HepG2 (cell line): ENCODE data around the gene ATP8A2. TPM values are rescaled to one million over a fixed set of nuclear protein-coding genes. Genes with fewer than 3 reads are reported as not detected.

Experiments used
- ATAC-seq: fragments of 200-7000 bp; cut with Tn5 transposase; 3 replicates; pipeline ENCODE4 v1.9.1; 2020; ENCODE audit warnings: mild to moderate bottlenecking, moderate library complexity
- BruUV-seq: library from RNA; stranded (reverse); fragments of 400-500 nt; replicated peaks from 2 replicates; lab custom pipeline; 2021; lab: Mats Ljungman, UMichigan
- CTCF ChIA-PET: fragments of 300-600 bp; formaldehyde crosslinking; extraction: SDS; loops from one replicate; lab custom pipeline; 2021; ENCODE audit warnings: low total read pairs, inconsistent platforms, low intra/inter-chr PET ratio; lab: Yijun Ruan, JAX
- POLR2A ChIA-PET: fragments of 350-600 bp; sonication (Branson Sonifier 250); formaldehyde crosslinking; loops from one replicate; lab custom pipeline; 2020; ENCODE audit warnings: antibody characterized with exemption, inconsistent platforms; lab: Yijun Ruan, JAX
- DNase-seq: peaks from one replicate; pipeline ENCODE4 v3.0.0-alpha.2; 2015; ENCODE audit warnings: low spot score
- FAIRE-seq: peaks from 3 replicates; lab custom pipeline; 2011; peaks lifted over from hg19 to GRCh38; lab: Jason Lieb, UNC
- H2AFZ ChIP-seq: one replicate; pipeline ENCODE4 v1.6.1; 2011; ENCODE audit warnings: low read length, inconsistent platforms
- H3K27ac ChIP-seq: fragments of 300-600 bp; 3 replicates; pipeline ENCODE4 v1.8.0; 2011; ENCODE audit warnings: mixed run types, mild to moderate bottlenecking, mixed read lengths, low read length, inconsistent platforms; ENCODE audit not compliant: insufficient read depth; ENCODE audit errors: extremely low read length
- H3K27me3 ChIP-seq, 2 experiments: fragments of 200-600 bp in 1 of 2; 2 replicates in 1 of 2; 3 replicates in 1 of 2; pipeline versions ENCODE4 v1.6.0 to v1.8.0; 2011; ENCODE audit warnings: low read length in 2 of 2, mild to moderate bottlenecking in 2 of 2, moderate library complexity in 2 of 2, inconsistent platforms in 1 of 2; ENCODE audit not compliant: insufficient read depth in 2 of 2, control insufficient read depth in 1 of 2
- H3K36me3 ChIP-seq, 2 experiments: fragments of 200-600 bp in 1 of 2; replicated peaks in 1 of 2; 2 replicates in 1 of 2; 3 replicates in 1 of 2; pipeline versions ENCODE4 v1.5.1 to v1.8.0; 2011; ENCODE audit warnings: low read length in 2 of 2, inconsistent platforms in 1 of 2; ENCODE audit not compliant: insufficient read depth in 2 of 2, control insufficient read depth in 1 of 2
- H3K4me1 ChIP-seq: 2 replicates; pipeline ENCODE4 v1.5.1; 2012; ENCODE audit warnings: low read length, inconsistent platforms; ENCODE audit not compliant: insufficient read depth
- H3K4me2 ChIP-seq: 2 replicates; pipeline ENCODE4 v1.6.0; 2011; ENCODE audit warnings: low read depth, low read length, inconsistent platforms
- H3K4me3 ChIP-seq, 3 experiments: fragments of 200-600 bp in 1 of 3; sonication (generic), shearing (Covaris generic) in 1 of 3; replicated peaks in 1 of 3; 2 replicates each; pipeline ENCODE4 v1.5.1; 2011 to 2016; ENCODE audit warnings: low read length in 3 of 3, inconsistent platforms in 2 of 3, low read depth in 2 of 3, mild to moderate bottlenecking in 2 of 3, control low read depth in 1 of 3, mixed read lengths in 1 of 3; ENCODE audit not compliant: insufficient read depth in 1 of 3
- H3K79me2 ChIP-seq: one replicate; pipeline ENCODE4 v1.6.1; 2011; ENCODE audit warnings: low read length, inconsistent platforms; ENCODE audit not compliant: insufficient read depth
- H3K9ac ChIP-seq: 2 replicates; pipeline ENCODE4 v1.6.0; 2011; ENCODE audit warnings: mild to moderate bottlenecking, low read depth, low read length, inconsistent platforms; ENCODE audit not compliant: insufficient read depth
- H3K9me3 ChIP-seq: 2 replicates; pipeline ENCODE4 v1.5.1; 2012; ENCODE audit warnings: mild to moderate bottlenecking, low read length
- H4K20me1 ChIP-seq: 2 replicates; pipeline ENCODE4 v1.6.0; 2011; ENCODE audit warnings: inconsistent platforms, mild to moderate bottlenecking, low read length, moderate library complexity; ENCODE audit not compliant: insufficient read depth
- CREB1 ChIP-seq, 2 experiments: fragments of 450-650 bp in 1 of 2; IDR thresholded peaks; 2 replicates each; pipeline ENCODE4 v1.6.1; 2016 to 2017; ENCODE audit warnings: control low read depth in 1 of 2, mild to moderate bottlenecking in 1 of 2, missing compliant biosample characterization in 1 of 2, missing genetic modification characterization in 1 of 2
- STAG1 ChIP-seq: sonication (generic); formaldehyde crosslinking; IDR thresholded peaks from 2 replicates; pipeline ENCODE4 v1.4.0; 2020; ENCODE audit warnings: missing genetic modification reagents
- ZKSCAN1 ChIP-seq: fragments of 150-350 bp; IDR thresholded peaks from 2 replicates; pipeline ENCODE4 v1.6.1; 2014; ENCODE audit warnings: low read length
- ZNF331 ChIP-seq: sonication (generic); formaldehyde crosslinking; IDR thresholded peaks from 2 replicates; pipeline ENCODE4 v1.4.0; 2020; ENCODE audit warnings: missing genetic modification reagents
- ZNF530 ChIP-seq: sonication (generic); formaldehyde crosslinking; IDR thresholded peaks from 2 replicates; pipeline ENCODE4 v1.5.0; 2020; ENCODE audit warnings: low read depth, mild to moderate bottlenecking, missing genetic modification reagents
- ZNF878 ChIP-seq: sonication (generic); formaldehyde crosslinking; IDR thresholded peaks from 2 replicates; pipeline ENCODE4 v1.8.1; 2023; ENCODE audit warnings: mild to moderate bottlenecking, missing genetic modification reagents, moderate library complexity
- WGBS: methylation state at CpG from one replicate; pipeline ENCODE4 v1.1.6; 2017; ENCODE audit warnings: low lambda C conversion rate; 5-methylcytosine and 5-hydroxymethylcytosine counted together
- in situ Hi-C: cut with HindIII; loops from 2 replicates; pipeline ENCODE4 v1.10.0; 2017; ENCODE audit warnings: low pct_unique_long_range_greater_than_20kb; ENCODE audit not compliant: extremely low pct_ligation_motif_present
- intact Hi-C: fragments of 100-400 bp; cut with micrococcal nuclease; formaldehyde crosslinking; loops from one replicate; pipeline ENCODE4 v1.10.0; 2022; ENCODE audit not compliant: unreplicated experiment
- polyA plus RNA-seq, 8 experiments: library from polyadenylated mRNA; depleted of rRNA in 3 of 8; stranded (reverse) in 7 of 8; unstranded in 1 of 8; fragments of >200 nt; fragmentation: Illumina TruSeq in 4 of 8; extraction: Trizol in 4 of 8; gene quantifications; 2 replicates each; pipeline versions ENCODE4 v1.2.1 to v1.2.3, GENCODE V29; 2011 to 2016; ENCODE audit warnings: low read depth in 4 of 8, missing spikeins in 1 of 8, mixed read lengths in 1 of 8; ENCODE audit not compliant: insufficient read depth in 1 of 8
- total RNA-seq, 5 experiments: library from RNA; depleted of rRNA; stranded (reverse); fragments of >200 nt; fragmentation: Illumina TruSeq; extraction: Trizol; gene quantifications; 2 replicates each; pipeline ENCODE4 v1.2.3, GENCODE V29; 2016; ENCODE audit warnings: low read depth in 1 of 5

The ATP8A2 gene
- total and polyA plus RNA-seq, 2 of the 13 experiments (the other 11 are each of a cell fraction or from before 2014, with no cell fraction given): 0.09 TPM; not detected in 1

DNA sequence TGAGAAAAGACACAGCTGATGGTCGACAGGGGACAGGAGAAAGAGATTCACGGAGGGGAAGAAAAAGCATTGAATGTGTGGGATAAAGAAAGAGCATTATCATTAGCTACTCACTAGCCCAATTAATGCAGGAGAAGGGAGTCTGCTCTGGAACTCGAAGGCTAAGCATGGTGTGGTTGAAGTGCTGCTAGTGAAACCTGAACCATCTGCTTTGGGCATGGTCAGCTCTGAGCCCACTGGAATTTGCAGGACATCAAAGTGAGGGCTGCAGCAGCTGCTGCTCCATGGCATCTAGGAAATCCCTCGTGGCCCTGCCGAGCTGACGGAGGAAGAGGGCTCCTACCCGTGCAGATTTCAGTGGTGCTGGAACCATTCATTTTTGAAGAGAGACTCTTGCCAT is 320.3 kb downstream of the ATP8A2 start:
- H3K4me1 ChIP-seq: no peaks in the 10 kb centered on the region
- H3K9me3 ChIP-seq: no peaks in the 10 kb centered on the region
- DNase-seq (no peak), FAIRE-seq (no peak), ATAC-seq (no peak)
- H4K20me1 ChIP-seq: no peaks in the 10 kb centered on the region
- CTCF ChIA-PET: no interaction called here
- H3K9ac ChIP-seq: no peak overlapping the region
- in situ Hi-C loops: no loop called here
- H3K27ac ChIP-seq: no peak overlapping the region
- no peaks in the 10 kb centered on the region for H3K27me3 ChIP-seq
- POLR2A ChIA-PET: no interaction called here
- H3K79me2 ChIP-seq: no peaks in the 10 kb centered on the region
- no peak overlapping the region for H2AFZ ChIP-seq
- 10% methylated on average over 5 of the region's 7 CpGs for WGBS
- no peak overlapping the region for H3K4me2 ChIP-seq
- intact Hi-C loops: no loop called here
- H3K36me3 ChIP-seq: no peaks in the 10 kb centered on the region
- no TSS peak for BruUV-seq
- TF ChIP-seq ZNF530 (CRISPR knock-in tag) (no peak), ZNF878 (CRISPR knock-in tag) (no peak), ZNF331 (CRISPR knock-in tag) (no peak), ZKSCAN1 (no peak)
- TF ChIP-seq, all 625 proteins: peak for 0
- no peak overlapping the region for H3K4me3 ChIP-seq

GRCh38 chr13:25699056-25699455 is 327.3 kb downstream of the ATP8A2 start:
- POLR2A ChIA-PET: no interaction called here
- Histone ChIP-seq H2AFZ (no peak overlapping the region), H4K20me1 (no peaks in the 10 kb centered on the region), H3K9ac (no peak overlapping the region), H3K4me3 (no peak overlapping the region), H3K27me3 (no peaks in the 10 kb centered on the region; a peak in 1 of 5 replicates), H3K9me3 (no peaks in the 10 kb centered on the region), H3K36me3 (no peaks in the 10 kb centered on the region), H3K79me2 (no peaks in the 10 kb centered on the region), H3K4me1 (no peaks in the 10 kb centered on the region), H3K27ac (no peak overlapping the region), H3K4me2 (no peak overlapping the region)
- CTCF ChIA-PET: no interaction called here
- WGBS: 55% methylated on average over 9 of the region's 9 CpGs
- no TSS peak for BruUV-seq
- FAIRE-seq: no peak
- no peak for TF ChIP-seq STAG1
- peak; percentile 31; the same call in 1 of the 2 replicates for TF ChIP-seq CREB1 (IDR thresholded peaks at IDR 0.05)
- no peak for TF ChIP-seq CREB1 (CRISPR knock-in tag; IDR thresholded peaks at IDR 0.05)
- no peak for DNase-seq
- ATAC-seq: no peak
- in situ Hi-C loops (no loop called here), intact Hi-C loops (no loop called here)
